Transverse colon (tissue), 3 donors: ENCODE data around the gene PRSS23.

Source experiments
- EP300 ChIP-seq: sonication (generic); formaldehyde crosslinking; IDR thresholded peaks from one replicate; pipeline ENCODE4 v1.6.1; 2017; ENCODE audit warnings: antibody characterized with exemption, low read depth
- POLR2A ChIP-seq: fragments of 450-650 bp; IDR thresholded peaks from one replicate; pipeline ENCODE4 v1.6.1; 2016; ENCODE audit warnings: antibody characterized with exemption, mild to moderate bottlenecking, moderate library complexity
- TF ChIP-seq, protein P1 (sequence below), 5 experiments: fragments of 200-600 bp in 3 of 5; fragments of 450-650 bp in 2 of 5; sonication (generic) in 3 of 5; IDR thresholded peaks; 1 replicate in 2 of 5; 2 replicates in 3 of 5; pipeline ENCODE4 v1.5.1; 2016 to 2017; ENCODE audit warnings: antibody characterized with exemption in 5 of 5, inconsistent platforms in 3 of 5, mild to moderate bottlenecking in 2 of 5, moderate library complexity in 1 of 5

DNA sequence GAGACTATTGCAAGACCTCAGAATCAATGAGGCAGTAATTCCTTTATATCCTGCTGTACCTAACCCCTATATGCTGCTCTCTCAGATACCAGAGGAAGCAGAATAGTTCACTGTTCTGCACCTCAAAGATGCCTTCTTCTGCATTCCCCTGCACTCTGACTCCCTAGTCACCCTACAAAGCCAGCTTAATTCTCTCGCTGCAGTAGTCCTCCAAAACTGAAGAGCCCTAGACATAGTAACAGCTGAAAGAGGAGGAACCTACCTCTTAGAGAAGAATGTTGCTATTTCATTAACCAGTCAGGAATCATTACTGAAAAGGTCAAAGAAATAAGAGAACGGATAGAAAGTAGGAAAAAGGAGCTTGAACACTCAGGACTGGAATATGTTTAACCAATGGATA, 49.3 kb downstream of the PRSS23 start:
- TF ChIP-seq POLR2A (no peak), EP300 (no peak)
- TF ChIP-seq, protein P1, sequence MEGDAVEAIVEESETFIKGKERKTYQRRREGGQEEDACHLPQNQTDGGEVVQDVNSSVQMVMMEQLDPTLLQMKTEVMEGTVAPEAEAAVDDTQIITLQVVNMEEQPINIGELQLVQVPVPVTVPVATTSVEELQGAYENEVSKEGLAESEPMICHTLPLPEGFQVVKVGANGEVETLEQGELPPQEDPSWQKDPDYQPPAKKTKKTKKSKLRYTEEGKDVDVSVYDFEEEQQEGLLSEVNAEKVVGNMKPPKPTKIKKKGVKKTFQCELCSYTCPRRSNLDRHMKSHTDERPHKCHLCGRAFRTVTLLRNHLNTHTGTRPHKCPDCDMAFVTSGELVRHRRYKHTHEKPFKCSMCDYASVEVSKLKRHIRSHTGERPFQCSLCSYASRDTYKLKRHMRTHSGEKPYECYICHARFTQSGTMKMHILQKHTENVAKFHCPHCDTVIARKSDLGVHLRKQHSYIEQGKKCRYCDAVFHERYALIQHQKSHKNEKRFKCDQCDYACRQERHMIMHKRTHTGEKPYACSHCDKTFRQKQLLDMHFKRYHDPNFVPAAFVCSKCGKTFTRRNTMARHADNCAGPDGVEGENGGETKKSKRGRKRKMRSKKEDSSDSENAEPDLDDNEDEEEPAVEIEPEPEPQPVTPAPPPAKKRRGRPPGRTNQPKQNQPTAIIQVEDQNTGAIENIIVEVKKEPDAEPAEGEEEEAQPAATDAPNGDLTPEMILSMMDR (IDR thresholded peaks at IDR 0.05), result no peak
